ENCODE measurements around the gene ARHGAP45.

Gene ARHGAP45

DNA sequence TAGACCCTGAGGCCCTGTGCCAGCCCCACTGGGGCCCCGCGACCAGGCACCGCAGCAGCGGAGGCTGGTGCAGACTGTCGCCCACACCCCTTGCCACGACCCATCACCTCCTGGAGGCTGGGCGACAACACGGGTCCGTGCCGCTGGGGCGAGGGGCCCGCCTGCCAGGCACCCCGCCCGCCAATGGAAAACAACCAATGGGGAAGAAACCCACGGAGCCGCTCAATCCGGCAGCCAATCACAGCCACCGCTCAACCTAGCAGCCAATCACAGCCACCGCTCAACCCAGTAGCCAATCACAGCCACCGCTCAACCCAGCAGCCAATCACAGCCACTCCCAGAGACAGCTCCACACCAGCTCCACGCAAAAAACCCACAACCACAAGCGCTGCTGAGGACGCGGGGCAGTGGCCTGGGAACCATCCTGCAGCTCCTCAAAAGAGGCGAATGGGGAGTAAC is 66.5 kb downstream of the ARHGAP45 start:
- DNase-seq, result peak; percentile 29

- DNase-seq, result no peak
These were observed 67.5 kb downstream of the ARHGAP45 start for GRCh38 chr19:1134431-1134830.

DNA sequence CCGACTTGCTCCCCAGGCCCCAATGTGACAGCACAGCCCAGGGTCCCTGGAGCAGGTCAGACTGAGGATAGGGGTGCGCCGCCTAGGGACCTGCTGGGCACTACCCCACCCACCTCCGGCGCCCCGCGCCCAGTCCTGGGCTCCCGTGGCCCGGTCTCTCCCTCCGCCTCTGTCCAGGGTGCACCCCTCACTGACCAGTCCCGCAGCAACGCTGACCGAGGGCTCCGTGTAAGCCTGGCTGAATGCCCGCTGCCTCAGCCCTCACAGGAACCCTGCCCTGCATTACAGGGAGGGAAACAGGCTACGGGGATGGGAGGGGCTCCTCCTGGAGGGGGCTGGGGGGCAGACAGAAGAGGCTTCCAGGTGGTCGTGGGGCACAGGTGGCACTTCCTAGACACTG is 68.5 kb downstream of the ARHGAP45 start:
- no peak for DNase-seq

DNA sequence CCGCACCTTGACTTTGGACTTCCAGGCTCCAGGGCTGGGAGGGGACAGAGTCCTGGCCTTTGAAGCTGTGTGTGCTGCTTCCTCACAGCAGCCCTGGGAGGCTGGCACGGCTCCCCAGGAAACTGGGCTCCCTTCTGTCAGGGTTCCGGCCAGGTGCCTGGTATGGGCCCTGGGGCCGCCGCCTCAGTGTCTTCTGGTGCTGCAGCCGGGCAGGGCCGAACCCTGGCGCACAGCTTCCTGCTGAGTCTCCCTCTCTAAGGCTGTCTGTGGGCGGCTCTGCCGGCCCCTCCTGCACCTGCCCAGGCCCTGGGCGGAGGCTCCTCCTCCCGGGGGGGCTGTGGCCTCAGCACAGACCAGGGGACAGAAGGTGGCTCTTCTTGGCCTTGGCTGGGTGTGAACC is 69.2 kb downstream of the ARHGAP45 start:
- DNase-seq, result no peak

Measured in effector CD8-positive, alpha-beta T cell (primary cell).